HEK293 (cell line): ENCODE results near the gene TLCD3A.
A peak's percentile ranks its signal among the peaks of the same experiment; 100 is the strongest.

Experiments used
- CTCF ChIA-PET: fragments of 350-600 bp; formaldehyde crosslinking; extraction: SDS; loops from one replicate; lab custom pipeline; 2021; ENCODE audit warnings: antibody characterized with exemption; lab: Yijun Ruan, JAX
- POLR2A ChIA-PET: fragments of 300-600 bp; formaldehyde crosslinking; extraction: SDS; loops from one replicate; lab custom pipeline; 2020; ENCODE audit warnings: antibody characterized with exemption, inconsistent platforms; lab: Yijun Ruan, JAX
- H3K27ac ChIP-seq: fragments of 200-500 bp; sonication (Bioruptor generic); 2 replicates; pipeline ENCODE4 v1.5.1; 2014; ENCODE audit warnings: low read depth, low read length, control low read depth, inconsistent platforms; ENCODE audit errors: extremely low read depth
- H3K36me3 ChIP-seq, 2 experiments: fragments of 200-500 bp in 1 of 2; sonication (Bioruptor generic) in 1 of 2; 1 replicate in 1 of 2; 2 replicates in 1 of 2; pipeline ENCODE4 v1.5.1; 2014 to 2017; ENCODE audit warnings: inconsistent platforms in 2 of 2, low read length in 2 of 2; ENCODE audit not compliant: control insufficient read depth in 2 of 2, insufficient read depth in 1 of 2
- H3K4me1 ChIP-seq: fragments of 200-500 bp; sonication (Bioruptor generic); 2 replicates; pipeline ENCODE4 v1.5.1; 2014; ENCODE audit warnings: mild to moderate bottlenecking, low read length, inconsistent platforms; ENCODE audit not compliant: control insufficient read depth, insufficient read depth
- H3K4me3 ChIP-seq: 2 replicates; pipeline ENCODE4 v1.5.1; 2011; ENCODE audit warnings: low read depth, mild to moderate bottlenecking, control low read depth, low read length, moderate library complexity
- H3K9me3 ChIP-seq: fragments of 200-500 bp; sonication (Bioruptor generic); 2 replicates; pipeline ENCODE4 v1.5.1; 2014; ENCODE audit warnings: low read depth, low read length, inconsistent platforms; ENCODE audit not compliant: control insufficient read depth, insufficient read depth
- EGR2 ChIP-seq: fragments of 450-650 bp; formaldehyde crosslinking; IDR thresholded peaks from 2 replicates; pipeline ENCODE4 v1.5.1; 2016; ENCODE audit warnings: low read depth, missing biosample characterization, missing genetic modification characterization
- KLF8 ChIP-seq: fragments of 450-650 bp; formaldehyde crosslinking; IDR thresholded peaks from 2 replicates; pipeline ENCODE4 v1.5.1; 2016; ENCODE audit warnings: missing biosample characterization, missing genetic modification characterization
- RBAK ChIP-seq: fragments of 450-650 bp; formaldehyde crosslinking; IDR thresholded peaks from 2 replicates; pipeline ENCODE4 v1.5.1; 2016; ENCODE audit warnings: missing biosample characterization, missing genetic modification characterization
- SCRT2 ChIP-seq: fragments of 450-650 bp; formaldehyde crosslinking; IDR thresholded peaks from 2 replicates; pipeline ENCODE4 v1.5.1; 2016; ENCODE audit warnings: missing biosample characterization, missing genetic modification characterization
- SP3 ChIP-seq: fragments of 450-650 bp; formaldehyde crosslinking; IDR thresholded peaks from 2 replicates; pipeline ENCODE4 v1.5.1; 2016; ENCODE audit warnings: missing biosample characterization, missing genetic modification characterization
- SP7 ChIP-seq: fragments of 450-650 bp; formaldehyde crosslinking; IDR thresholded peaks from 2 replicates; pipeline ENCODE4 v1.5.1; 2016; ENCODE audit warnings: missing biosample characterization, missing genetic modification characterization
- TRIM28 ChIP-seq: IDR thresholded peaks from 2 replicates; pipeline ENCODE4 v1.6.1; 2011; ENCODE audit warnings: low read length, control low read depth, borderline replicate concordance
- YY1 ChIP-seq: fragments of 450-650 bp; formaldehyde crosslinking; IDR thresholded peaks from 2 replicates; pipeline ENCODE4 v1.5.1; 2018; ENCODE audit warnings: missing biosample characterization, missing genetic modification characterization
- ZBTB1 ChIP-seq: fragments of 450-650 bp; formaldehyde crosslinking; IDR thresholded peaks from 2 replicates; pipeline ENCODE4 v1.5.1; 2016; ENCODE audit warnings: missing biosample characterization, missing genetic modification characterization
- ZFHX2 ChIP-seq: fragments of 450-650 bp; formaldehyde crosslinking; conservative IDR thresholded peaks from 2 replicates; pipeline ENCODE4 v1.5.1; 2016; ENCODE audit warnings: missing biosample characterization, missing genetic modification characterization
- ZNF10 ChIP-seq: fragments of 450-650 bp; formaldehyde crosslinking; IDR thresholded peaks from 2 replicates; pipeline ENCODE4 v1.5.1; 2017; ENCODE audit warnings: missing biosample characterization, missing genetic modification characterization
- ZNF112 ChIP-seq: fragments of 450-650 bp; formaldehyde crosslinking; IDR thresholded peaks from 2 replicates; pipeline ENCODE4 v1.5.0; 2017; ENCODE audit warnings: missing biosample characterization, missing genetic modification characterization
- ZNF140 ChIP-seq: fragments of 450-650 bp; formaldehyde crosslinking; IDR thresholded peaks from 2 replicates; pipeline ENCODE4 v1.5.1; 2016; ENCODE audit warnings: missing biosample characterization, missing genetic modification characterization
- ZNF19 ChIP-seq: fragments of 450-650 bp; formaldehyde crosslinking; IDR thresholded peaks from 2 replicates; pipeline ENCODE4; 2016; ENCODE audit warnings: missing biosample characterization, missing genetic modification characterization, low read depth
- ZNF214 ChIP-seq: fragments of 450-650 bp; formaldehyde crosslinking; IDR thresholded peaks from 2 replicates; pipeline ENCODE4 v1.5.1; 2017; ENCODE audit warnings: missing biosample characterization, mild to moderate bottlenecking, missing genetic modification characterization, borderline replicate concordance
- ZNF292 ChIP-seq: fragments of 450-650 bp; formaldehyde crosslinking; IDR thresholded peaks from 2 replicates; pipeline ENCODE4 v1.5.1; 2016; ENCODE audit warnings: low read depth, missing biosample characterization, missing genetic modification characterization, borderline replicate concordance
- ZNF416 ChIP-seq: fragments of 450-650 bp; formaldehyde crosslinking; IDR thresholded peaks from 2 replicates; pipeline ENCODE4 v1.5.1; 2016; ENCODE audit warnings: missing biosample characterization, missing genetic modification characterization
- ZNF426 ChIP-seq: fragments of 450-650 bp; formaldehyde crosslinking; IDR thresholded peaks from 2 replicates; pipeline ENCODE4 v1.5.1; 2017; ENCODE audit warnings: missing biosample characterization, missing genetic modification characterization, mild to moderate bottlenecking, inconsistent platforms, moderate library complexity
- ZNF544 ChIP-seq: fragments of 450-650 bp; formaldehyde crosslinking; IDR thresholded peaks from 2 replicates; pipeline ENCODE4 v1.5.0; 2017; ENCODE audit warnings: missing biosample characterization, missing genetic modification characterization
- ZNF561 ChIP-seq: fragments of 450-650 bp; IDR thresholded peaks from 2 replicates; pipeline ENCODE4 v1.5.1; 2018; ENCODE audit warnings: missing biosample characterization, missing genetic modification characterization, borderline replicate concordance
- ZNF585B ChIP-seq: fragments of 450-650 bp; formaldehyde crosslinking; IDR thresholded peaks from 2 replicates; pipeline ENCODE4 v1.5.1; 2016; ENCODE audit warnings: missing biosample characterization, missing genetic modification characterization
- ZNF600 ChIP-seq: fragments of 450-650 bp; formaldehyde crosslinking; IDR thresholded peaks from 2 replicates; pipeline ENCODE4 v1.5.1; 2016; ENCODE audit warnings: missing biosample characterization, missing genetic modification characterization
- ZNF624 ChIP-seq: fragments of 450-650 bp; formaldehyde crosslinking; IDR thresholded peaks from 2 replicates; pipeline ENCODE4 v1.5.1; 2017; ENCODE audit warnings: missing biosample characterization, missing genetic modification characterization
- ZNF670 ChIP-seq: fragments of 450-650 bp; formaldehyde crosslinking; IDR thresholded peaks from 2 replicates; pipeline ENCODE4 v1.5.1; 2016; ENCODE audit warnings: missing biosample characterization, missing genetic modification characterization, low read depth
- TF ChIP-seq, protein P1 (sequence below): fragments of 450-650 bp; formaldehyde crosslinking; IDR thresholded peaks from 2 replicates; pipeline ENCODE4 v1.5.1; 2017; ENCODE audit warnings: missing biosample characterization, missing genetic modification characterization

TLCD3A gene

DNA sequence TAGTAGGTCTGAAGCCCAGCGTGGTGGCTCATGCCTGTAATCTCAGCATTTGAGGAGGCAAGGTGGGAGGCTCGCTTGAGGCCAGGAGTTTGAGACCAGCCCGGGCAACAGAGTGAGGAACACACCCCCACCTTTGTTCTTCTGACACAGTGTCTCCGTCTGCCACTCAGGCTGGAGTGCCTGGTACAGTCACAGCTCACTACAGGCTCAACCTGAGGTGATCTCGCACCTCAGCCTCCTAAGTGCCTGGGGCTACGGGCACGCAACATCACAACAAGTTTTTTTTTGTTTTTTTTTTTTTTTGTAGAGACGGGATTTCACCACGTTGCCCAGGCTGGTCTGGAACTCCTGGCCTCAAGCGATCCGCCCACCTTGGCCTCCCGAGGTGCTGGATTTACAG lies 6.7 kb upstream of the TLCD3A start:
- ChIA-PET POLR2A (interaction anchor here (0.5 kb wide), 1 partner anchor 10 kb away, joined by 3 read pairs; no protein-coding TSS in a partner anchor), CTCF (no interaction called here)
- TF ChIP-seq SP7 (tag by site-specific recombination) (peak; percentile 24; the same call in 1 of the 2 replicates), KLF8 (tag by site-specific recombination) (no peak), ZNF416 (tag by site-specific recombination) (no peak), ZFHX2 (tag by site-specific recombination) (peak; percentile 35)
- H3K9me3 ChIP-seq = no peaks in the 10 kb centered on the region
- H3K4me1 ChIP-seq = no peaks in the 10 kb centered on the region
- H3K36me3 ChIP-seq = no peaks in the 10 kb centered on the region; a peak in 1 of 3 replicates
- no peak overlapping the region for H3K4me3 ChIP-seq
- H3K27ac ChIP-seq = no peak overlapping the region

DNA sequence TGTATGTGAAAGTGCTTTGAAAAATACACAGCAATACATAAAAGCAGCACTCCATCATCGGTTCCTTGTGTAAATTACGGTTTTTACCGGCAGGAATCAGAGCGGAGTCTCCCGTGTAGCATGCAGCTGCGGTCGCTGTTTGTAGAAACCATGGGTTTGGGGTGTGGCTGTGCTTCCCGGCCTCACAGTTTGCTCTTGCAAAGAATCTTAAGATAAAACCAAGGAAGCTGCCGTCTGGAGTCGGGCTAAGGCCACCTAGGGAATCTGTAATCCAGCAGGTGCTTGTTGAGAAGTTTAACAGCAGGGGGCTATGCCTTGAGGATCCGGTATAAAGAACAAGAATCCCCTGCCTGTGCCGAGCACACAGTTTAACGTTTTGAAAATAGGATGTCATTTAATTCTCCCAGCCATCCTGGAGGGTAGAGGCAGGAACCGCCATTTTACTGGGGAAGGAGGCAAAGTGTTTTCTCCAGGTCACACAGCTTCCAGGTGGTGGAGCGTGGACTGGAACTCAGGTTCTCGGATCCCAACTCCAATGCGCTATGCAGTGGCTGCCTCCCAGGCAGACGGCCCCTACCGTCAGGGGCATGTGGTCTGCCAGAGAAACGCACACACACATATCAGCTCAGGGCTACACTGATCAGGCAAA lies 6.0 kb upstream of the TLCD3A start:
- TF ChIP-seq YY1 = no peak
- TF ChIP-seq SP3 (tag by site-specific recombination) = no peak
- TF ChIP-seq ZNF624 (tag by site-specific recombination) = no peak
- TF ChIP-seq, protein P1, sequence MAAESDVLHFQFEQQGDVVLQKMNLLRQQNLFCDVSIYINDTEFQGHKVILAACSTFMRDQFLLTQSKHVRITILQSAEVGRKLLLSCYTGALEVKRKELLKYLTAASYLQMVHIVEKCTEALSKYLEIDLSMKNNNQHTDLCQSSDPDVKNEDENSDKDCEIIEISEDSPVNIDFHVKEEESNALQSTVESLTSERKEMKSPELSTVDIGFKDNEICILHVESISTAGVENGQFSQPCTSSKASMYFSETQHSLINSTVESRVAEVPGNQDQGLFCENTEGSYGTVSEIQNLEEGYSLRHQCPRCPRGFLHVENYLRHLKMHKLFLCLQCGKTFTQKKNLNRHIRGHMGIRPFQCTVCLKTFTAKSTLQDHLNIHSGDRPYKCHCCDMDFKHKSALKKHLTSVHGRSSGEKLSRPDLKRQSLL (tag by site-specific recombination) = no peak
- TF ChIP-seq EGR2 (tag by site-specific recombination) = no peak
- TF ChIP-seq TRIM28 = 0 out of 2 replicates have a peak, but pooled peaks have one; percentile 41
- TF ChIP-seq ZNF600 (tag by site-specific recombination) = no peak
- no peak for TF ChIP-seq ZNF112 (tag by site-specific recombination)
- TF ChIP-seq ZNF214 (tag by site-specific recombination) = no peak
- TF ChIP-seq SCRT2 = peak; percentile 76
- no peak for TF ChIP-seq ZNF426 (tag by site-specific recombination)
- no peak for TF ChIP-seq ZNF10 (tag by site-specific recombination)
- TF ChIP-seq ZBTB1 (tag by site-specific recombination) = no peak
- TF ChIP-seq KLF8 (tag by site-specific recombination) = no peak
- TF ChIP-seq ZNF561 (tag by site-specific recombination) = 0 out of 2 replicates have a peak, but pooled peaks have one; percentile 13
- TF ChIP-seq ZNF140 (tag by site-specific recombination) = no peak
- TF ChIP-seq ZNF670 (tag by site-specific recombination) = no peak
- no peak for TF ChIP-seq ZNF544 (tag by site-specific recombination)
- no peak for TF ChIP-seq RBAK (tag by site-specific recombination)
- TF ChIP-seq ZNF292 = no peak
- no peak for TF ChIP-seq ZNF19 (tag by site-specific recombination)
- TF ChIP-seq ZNF585B (tag by site-specific recombination) = no peak
- TF ChIP-seq, all 188 proteins: peak for 3
- no peak overlapping the region for H3K27ac ChIP-seq
- H3K4me1 ChIP-seq = no peaks in the 10 kb centered on the region
- H3K9me3 ChIP-seq = no peaks in the 10 kb centered on the region
- CTCF ChIA-PET = interaction anchor here (0.7 kb wide), 1 partner anchor 26 kb away, joined by 3 read pairs; no protein-coding TSS in a partner anchor
- POLR2A ChIA-PET = interaction anchor here (0.5 kb wide), 1 partner anchor 9 kb away, joined by 3 read pairs; no protein-coding TSS in a partner anchor
- H3K4me3 ChIP-seq = no peak overlapping the region
- H3K36me3 ChIP-seq = no peaks in the 10 kb centered on the region
